Ovary (tissue), 3 donors: ENCODE data around the gene EIF4E1B.

Source experiments
- CTCF ChIP-seq, 3 donors: fragments of 450-650 bp in 2 of 3; fragments of 200-600 bp in 1 of 3; IDR thresholded peaks; one replicate each; pipeline versions ENCODE4 v1.5.1 to v1.8.0; 2016 to 2022; ENCODE audit warnings: antibody characterized with exemption in 3 of 3, mild to moderate bottlenecking in 1 of 3
- EP300 ChIP-seq: sonication (generic); formaldehyde crosslinking; IDR thresholded peaks from one replicate; pipeline ENCODE4 v1.6.1; 2017; ENCODE audit warnings: antibody characterized with exemption
- POLR2A ChIP-seq: fragments of 450-650 bp; IDR thresholded peaks from one replicate; pipeline ENCODE4 v1.6.1; 2017; ENCODE audit warnings: antibody characterized with exemption, mild to moderate bottlenecking, moderate library complexity
- donor health status: DM: no; HTN: no; CAD: no.

GRCh38 chr5:176650354-176650884 is 19.9 kb downstream of the EIF4E1B start:
- no peak for TF ChIP-seq CTCF (IDR thresholded peaks at IDR 0.05)
- TF ChIP-seq POLR2A = no peak
- TF ChIP-seq EP300 = no peak
